Right lobe of liver (tissue), 4 donors: ENCODE measurements around the gene RALGPS1.

Experiments
- POLR2A ChIP-seq: fragments of 450-650 bp; IDR thresholded peaks from one replicate; pipeline ENCODE4 v1.6.1; 2017; ENCODE audit warnings: antibody characterized with exemption, mild to moderate bottlenecking
- TF ChIP-seq, protein P1 (sequence below), 4 donors: fragments of 200-600 bp in 3 of 4; fragments of 450-650 bp in 1 of 4; IDR thresholded peaks; one replicate each; pipeline versions ENCODE4 v1.5.1 to v1.8.0; 2016 to 2022; ENCODE audit warnings: antibody characterized with exemption in 4 of 4, mild to moderate bottlenecking in 2 of 4
- donor health status: DM: no; HTN: no; CAD: no.
- donor health status: DM: no; HTN: no; CAD: no.
- donor health status: DM: no; HTN: yes; CAD: no.

DNA sequence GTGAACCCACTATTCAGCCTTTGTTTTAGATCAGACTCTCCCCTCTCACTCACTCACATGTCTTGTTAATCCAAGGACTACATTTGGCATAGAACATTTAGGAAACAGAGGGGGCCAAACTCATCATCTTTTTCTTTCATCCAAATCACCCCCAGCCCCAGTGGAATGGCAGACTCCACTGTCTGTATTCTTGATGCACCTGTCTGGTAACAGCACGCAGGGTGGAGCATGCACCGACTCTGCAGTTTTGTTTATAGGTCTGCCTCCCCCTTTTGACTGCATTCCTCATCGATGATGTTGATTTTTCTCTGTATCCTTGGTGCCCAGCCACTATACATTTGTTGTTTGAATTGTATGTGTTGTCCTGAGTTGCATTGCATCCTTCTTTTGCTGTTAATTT, 141.9 kb downstream of the RALGPS1 start:
- no peak for TF ChIP-seq POLR2A
- TF ChIP-seq, protein P1, sequence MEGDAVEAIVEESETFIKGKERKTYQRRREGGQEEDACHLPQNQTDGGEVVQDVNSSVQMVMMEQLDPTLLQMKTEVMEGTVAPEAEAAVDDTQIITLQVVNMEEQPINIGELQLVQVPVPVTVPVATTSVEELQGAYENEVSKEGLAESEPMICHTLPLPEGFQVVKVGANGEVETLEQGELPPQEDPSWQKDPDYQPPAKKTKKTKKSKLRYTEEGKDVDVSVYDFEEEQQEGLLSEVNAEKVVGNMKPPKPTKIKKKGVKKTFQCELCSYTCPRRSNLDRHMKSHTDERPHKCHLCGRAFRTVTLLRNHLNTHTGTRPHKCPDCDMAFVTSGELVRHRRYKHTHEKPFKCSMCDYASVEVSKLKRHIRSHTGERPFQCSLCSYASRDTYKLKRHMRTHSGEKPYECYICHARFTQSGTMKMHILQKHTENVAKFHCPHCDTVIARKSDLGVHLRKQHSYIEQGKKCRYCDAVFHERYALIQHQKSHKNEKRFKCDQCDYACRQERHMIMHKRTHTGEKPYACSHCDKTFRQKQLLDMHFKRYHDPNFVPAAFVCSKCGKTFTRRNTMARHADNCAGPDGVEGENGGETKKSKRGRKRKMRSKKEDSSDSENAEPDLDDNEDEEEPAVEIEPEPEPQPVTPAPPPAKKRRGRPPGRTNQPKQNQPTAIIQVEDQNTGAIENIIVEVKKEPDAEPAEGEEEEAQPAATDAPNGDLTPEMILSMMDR (IDR thresholded peaks at IDR 0.05) = no peak
